ENCODE data around the gene RNF4.
A peak's percentile ranks its signal among the peaks of the same experiment; 100 is the strongest.
"Not testable (repeated sequence)": the region's sequence is repeated elsewhere in the genome, so short reads cannot be mapped to it uniquely, and the experiment has no call there.

The RNF4 gene

DNA sequence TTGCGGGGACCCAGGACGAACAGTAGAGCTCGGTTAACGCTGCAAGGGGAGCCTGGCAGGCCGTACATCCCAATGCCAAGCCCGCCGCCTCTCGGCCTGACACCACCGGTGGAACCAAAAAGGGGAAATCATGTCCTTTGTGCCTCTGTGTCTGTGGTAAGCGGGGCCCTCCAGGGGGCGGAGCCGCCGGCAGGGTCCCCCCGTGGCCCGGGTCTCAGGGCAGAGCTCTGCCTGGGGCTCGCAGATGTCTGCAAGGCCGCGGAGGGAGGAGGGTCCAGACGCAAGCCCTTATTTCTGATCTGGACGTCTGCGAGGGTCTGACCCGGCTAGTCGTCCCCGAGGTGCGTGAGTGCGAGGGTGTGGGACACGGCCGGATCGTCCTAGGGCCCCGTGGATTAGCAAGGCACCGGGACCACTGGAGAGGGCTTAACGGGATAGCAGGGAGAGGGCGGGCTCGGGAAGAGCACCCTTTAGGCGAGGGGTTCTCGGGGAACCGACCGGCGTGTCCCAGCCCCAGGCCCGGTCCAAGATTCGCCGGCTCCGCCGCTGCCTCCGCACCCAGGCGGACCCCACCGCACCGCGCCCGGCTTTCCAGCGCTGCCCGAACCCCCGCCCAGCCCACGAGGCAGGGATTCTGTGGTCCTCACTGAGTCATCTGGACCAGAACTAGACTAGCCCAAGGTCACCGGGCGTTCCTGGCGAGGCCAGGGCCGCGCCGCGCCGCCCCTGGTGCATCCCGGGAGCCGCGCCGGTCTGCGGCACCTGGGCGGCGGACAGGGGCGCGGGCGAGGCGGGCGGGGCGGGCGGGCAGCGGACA lies 66.7 kb downstream of the RNF4 start:
- peak; percentile 45 for DNase-seq

DNA sequence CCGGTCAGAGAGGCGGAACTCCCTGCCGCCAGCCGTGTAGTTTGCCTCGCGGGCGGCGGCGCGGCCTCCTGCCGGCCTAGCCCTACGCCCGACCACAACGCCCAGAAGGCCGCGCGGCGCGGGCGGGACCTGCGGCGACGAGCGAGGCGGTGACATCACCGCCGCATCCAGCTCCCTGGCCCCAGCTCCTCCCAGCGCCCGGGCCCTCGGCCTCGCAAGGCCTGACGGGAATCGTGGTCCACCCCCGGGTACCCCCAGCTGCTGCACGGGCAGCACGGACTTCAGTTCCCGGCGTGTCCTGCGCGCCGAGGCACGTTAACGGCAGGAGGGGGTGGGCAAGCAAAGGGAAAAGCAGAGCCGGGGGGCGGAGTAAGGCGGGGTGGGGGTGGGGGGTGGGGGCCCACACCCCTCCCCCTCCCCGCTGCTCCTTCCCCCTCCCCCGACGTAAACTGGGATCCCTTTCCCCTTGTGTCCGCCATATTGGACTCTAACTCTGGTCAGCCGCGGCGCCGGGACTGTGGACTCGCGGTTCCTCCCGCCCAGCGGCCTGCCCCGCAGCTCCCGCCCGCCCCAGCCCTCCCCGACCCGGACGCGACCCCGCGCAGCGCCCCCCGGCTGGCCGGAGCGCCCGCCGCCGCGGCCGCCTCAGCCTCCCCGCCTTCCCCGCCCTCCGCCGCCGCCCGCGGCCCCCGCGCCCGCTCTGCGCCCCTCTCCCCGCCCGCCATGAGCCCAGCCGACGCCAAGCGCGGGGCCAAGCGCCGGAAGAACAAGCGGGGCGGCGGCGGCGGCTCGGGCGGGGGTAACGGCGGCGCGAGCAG lies 67.5 kb downstream of the RNF4 start, which contains the start of gene FAM193A:
Gene FAM193A, plus strand, starts transcription at position 455 of the 818 bp plus-strand sequence. Its CDS starts 269 bp downstream, at position 724.
- peak; percentile 100 for DNase-seq

GRCh38 chr4:2537011-2537830 lies 68.3 kb downstream of the RNF4 start:
- peak; percentile 43 for DNase-seq

DNA sequence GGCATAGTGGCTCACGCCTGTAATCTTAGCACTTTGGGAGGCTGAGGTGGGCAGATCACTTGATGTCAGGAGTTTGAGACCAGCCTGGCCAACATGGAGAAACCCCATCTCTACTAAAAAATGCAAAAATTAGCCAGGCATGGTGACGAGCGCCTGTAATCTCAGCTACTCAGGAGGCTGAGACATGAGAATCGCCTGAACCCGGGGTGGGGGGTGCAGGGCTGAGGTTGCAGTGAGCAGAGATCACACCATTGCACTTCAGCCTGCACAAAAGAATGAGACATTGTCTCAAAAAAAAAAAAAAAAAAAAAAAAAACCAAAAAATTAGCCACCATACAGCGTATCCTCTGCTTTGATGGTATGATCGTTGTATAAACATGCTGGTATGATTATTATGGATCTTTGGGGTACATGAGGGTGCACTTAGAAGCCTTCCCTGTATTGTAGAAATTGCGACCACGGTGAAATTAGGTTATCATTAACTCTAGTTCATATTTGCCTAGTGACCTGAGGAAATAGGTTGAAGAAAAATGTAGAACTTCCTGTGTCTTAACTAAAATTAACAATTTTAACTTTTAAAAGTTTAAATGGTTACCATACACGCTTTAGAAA lies 74.8 kb downstream of the RNF4 start:
- not testable (repeated sequence) for DNase-seq

- no peak for DNase-seq
Measured at GRCh38 chr4:2545321-2546013, 76.6 kb downstream of the RNF4 start.

- no peak for DNase-seq
Measured at GRCh38 chr4:2546286-2546823, 77.4 kb downstream of the RNF4 start.

DNA sequence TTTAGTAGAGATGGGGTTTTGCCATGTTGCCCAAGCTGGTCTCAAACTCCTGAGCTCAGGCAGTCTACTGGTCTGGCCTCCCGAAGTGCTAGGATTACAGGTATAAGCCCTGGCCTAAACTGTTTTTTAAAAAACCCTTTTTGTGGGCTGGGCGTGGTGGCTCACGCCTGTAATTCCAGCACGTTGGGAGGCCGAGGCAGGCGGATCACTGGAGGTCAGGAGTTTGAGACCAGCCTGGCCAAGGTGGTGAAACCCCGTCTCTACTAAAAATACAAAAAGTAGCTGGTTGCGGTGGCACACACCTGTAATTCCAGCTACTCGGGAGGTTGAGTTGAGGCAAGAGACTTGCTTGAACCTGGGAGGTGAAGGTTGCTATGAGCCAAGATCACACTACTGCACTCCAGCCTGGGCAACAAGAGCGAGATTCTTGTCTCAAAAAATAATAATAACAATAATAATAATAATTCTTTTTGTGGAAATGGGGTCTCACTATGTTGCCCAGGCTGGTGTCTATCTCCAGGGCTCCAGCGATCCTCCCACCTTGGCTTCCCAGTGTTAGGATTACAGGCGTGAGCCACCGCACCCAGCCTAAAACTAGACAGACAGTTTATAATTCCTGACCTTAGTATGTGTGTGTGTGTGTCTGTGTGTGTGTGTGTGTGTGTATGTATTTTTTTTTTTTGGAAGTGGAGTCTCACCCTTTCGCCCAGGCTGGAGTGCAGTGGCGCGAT lies 78.2 kb downstream of the RNF4 start:
- DNase-seq, result not testable (repeated sequence)

GRCh38 chr4:2551118-2551517 lies 82.2 kb downstream of the RNF4 start:
- no peak for DNase-seq

DNA sequence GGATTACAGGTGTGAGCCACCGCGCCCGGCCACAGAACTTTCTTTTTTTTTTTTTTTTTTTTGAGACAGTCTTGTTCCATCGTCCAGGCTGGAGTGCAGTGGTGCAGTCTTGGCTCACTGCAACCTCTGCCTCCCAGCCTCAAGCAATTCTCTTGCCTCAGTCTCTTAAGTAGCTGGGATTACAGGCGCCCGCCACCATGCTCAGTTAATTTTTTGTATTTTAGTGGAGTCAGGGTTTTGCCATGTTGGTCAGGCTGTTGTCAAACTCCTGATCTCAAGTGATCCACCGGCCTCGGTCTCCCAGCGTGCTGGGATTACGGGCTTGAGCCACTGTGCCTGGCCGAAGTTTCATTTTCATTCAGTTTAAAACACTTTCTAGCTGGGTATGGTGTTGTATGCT lies 83.9 kb downstream of the RNF4 start:
- no peak for DNase-seq

GRCh38 chr4:2558301-2558700 lies 89.4 kb downstream of the RNF4 start:
- DNase-seq, result no peak

GRCh38 chr4:2560167-2560566 lies 91.3 kb downstream of the RNF4 start:
- DNase-seq, result no peak
